Stimulated activated CD4-positive, alpha-beta T cell treated with anti-CD3 and anti-CD28 coated beads, Interleukin-12 subunit alpha, Interleukin-12 subunit beta, amount 100 ng/mL, for 24 hours (primary cell): ENCODE measurements around the gene CHAF1A.

ENCODE experiments used
- DNase-seq, 2 experiments: peaks; one replicate each; pipeline ENCODE4 v3.0.0-alpha.2; 2020; ENCODE audit warnings: low read depth in 2 of 2

CHAF1A gene, protein sequence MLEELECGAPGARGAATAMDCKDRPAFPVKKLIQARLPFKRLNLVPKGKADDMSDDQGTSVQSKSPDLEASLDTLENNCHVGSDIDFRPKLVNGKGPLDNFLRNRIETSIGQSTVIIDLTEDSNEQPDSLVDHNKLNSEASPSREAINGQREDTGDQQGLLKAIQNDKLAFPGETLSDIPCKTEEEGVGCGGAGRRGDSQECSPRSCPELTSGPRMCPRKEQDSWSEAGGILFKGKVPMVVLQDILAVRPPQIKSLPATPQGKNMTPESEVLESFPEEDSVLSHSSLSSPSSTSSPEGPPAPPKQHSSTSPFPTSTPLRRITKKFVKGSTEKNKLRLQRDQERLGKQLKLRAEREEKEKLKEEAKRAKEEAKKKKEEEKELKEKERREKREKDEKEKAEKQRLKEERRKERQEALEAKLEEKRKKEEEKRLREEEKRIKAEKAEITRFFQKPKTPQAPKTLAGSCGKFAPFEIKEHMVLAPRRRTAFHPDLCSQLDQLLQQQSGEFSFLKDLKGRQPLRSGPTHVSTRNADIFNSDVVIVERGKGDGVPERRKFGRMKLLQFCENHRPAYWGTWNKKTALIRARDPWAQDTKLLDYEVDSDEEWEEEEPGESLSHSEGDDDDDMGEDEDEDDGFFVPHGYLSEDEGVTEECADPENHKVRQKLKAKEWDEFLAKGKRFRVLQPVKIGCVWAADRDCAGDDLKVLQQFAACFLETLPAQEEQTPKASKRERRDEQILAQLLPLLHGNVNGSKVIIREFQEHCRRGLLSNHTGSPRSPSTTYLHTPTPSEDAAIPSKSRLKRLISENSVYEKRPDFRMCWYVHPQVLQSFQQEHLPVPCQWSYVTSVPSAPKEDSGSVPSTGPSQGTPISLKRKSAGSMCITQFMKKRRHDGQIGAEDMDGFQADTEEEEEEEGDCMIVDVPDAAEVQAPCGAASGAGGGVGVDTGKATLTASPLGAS

DNA sequence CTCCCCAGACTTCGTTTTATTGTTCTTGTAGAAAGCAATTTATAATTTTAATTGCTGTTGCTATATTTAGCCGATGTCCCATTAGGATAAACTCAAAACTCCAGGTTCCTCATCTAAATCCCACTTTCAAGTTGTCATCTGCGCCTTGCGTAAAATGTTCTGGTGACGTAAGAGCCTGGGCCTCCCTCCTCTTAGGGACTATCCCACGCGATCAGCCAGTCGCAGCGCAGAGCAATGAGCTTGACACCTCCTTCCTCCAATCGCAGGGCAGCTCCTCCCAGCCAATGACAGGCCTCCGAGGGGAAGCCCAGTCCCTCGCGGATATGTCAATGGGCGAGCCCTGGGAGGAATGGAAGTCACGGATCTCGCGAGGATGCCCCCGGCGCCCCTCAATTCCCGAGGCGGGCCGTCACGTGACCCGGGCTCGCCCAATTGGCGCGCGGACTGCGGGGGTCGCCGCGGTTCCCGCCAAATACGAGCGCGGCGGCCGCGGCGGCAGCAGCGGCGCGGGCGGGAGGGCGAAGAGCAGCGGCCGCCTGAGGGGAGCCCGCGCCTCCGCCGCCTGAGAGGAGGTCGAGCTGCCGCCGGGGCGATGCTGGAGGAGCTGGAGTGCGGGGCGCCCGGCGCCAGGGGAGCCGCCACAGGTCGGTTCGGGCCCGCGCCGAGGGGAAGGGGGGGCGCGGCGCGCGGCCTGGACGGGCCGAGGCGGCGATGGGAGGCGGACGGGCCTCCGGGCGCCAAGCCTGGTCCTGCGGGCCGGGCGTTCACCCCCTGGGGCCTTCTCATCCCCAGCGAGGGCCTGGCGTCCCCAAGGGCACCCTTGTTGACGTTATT, at the start of gene CHAF1A:
CHAF1A (plus strand) TSS at position 470 of the 834 bp plus-strand sequence; CDS start at position 593, 123 bp downstream.
- DNase-seq: peak; percentile 96 to 99

DNA sequence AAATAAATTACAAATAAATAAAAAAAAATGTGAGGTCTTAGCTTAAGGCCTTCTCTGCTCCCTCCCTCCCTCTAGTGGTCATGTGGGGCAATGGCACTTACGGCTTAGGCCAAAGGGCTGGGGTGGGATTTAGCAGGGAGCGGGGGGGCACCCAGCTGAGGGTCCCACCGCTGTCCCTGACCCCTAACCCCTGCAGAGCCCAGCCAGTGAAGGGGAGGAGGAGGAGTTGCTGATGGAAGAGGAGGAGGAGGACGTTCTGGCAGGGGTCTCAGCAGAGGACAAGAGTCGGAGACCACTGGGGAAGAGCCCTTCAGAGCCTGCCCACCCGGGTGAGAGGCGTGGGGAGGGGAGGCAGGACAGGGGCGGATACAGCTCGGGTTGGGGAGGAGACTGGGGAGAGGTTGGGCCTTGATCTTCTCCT, 49.7 kb upstream of the CHAF1A start:
- peak in 1 of 2 experiments; percentile 31 for DNase-seq

DNA sequence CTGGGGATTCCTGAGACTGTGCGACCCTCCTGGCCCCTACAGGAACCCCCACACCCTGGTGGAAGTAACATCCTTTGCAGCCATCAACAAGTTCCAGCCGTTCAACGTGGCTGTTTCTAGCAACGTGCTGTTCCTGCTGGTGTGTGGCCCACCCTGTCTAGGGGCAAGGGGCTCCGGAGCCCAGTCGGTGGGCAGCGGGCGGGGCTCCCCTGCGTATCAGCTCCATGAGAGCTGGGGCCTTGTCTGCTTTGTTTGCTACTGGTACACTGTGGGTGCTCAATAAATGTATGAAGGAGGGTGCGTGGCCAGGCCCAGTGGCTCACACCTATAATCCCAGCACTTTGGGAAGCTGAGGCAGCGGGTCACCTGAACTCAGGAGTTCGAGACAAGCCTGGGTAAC, 48.2 kb upstream of the CHAF1A start:
- no peak for DNase-seq

DNA sequence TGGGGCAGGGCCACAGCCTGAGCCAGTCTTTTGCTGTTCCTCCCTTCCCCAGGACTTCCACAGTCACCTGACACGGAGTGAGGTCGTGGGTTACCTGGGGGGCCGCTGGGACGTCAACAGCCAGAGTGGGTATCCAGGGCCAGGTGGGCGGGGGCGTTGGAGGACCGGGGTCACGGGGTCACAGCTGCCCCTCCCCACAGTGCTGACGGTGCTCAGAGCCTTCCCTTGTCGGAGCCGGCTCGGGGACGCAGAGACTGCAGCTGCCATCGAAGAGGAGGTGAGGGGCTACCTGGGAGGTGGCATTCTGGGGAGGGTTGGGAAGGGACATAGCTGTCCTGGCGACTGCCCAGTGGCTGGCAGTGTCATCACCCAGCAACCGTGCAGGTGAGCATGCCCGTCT, 47.5 kb upstream of the CHAF1A start:
- DNase-seq: no peak

DNA sequence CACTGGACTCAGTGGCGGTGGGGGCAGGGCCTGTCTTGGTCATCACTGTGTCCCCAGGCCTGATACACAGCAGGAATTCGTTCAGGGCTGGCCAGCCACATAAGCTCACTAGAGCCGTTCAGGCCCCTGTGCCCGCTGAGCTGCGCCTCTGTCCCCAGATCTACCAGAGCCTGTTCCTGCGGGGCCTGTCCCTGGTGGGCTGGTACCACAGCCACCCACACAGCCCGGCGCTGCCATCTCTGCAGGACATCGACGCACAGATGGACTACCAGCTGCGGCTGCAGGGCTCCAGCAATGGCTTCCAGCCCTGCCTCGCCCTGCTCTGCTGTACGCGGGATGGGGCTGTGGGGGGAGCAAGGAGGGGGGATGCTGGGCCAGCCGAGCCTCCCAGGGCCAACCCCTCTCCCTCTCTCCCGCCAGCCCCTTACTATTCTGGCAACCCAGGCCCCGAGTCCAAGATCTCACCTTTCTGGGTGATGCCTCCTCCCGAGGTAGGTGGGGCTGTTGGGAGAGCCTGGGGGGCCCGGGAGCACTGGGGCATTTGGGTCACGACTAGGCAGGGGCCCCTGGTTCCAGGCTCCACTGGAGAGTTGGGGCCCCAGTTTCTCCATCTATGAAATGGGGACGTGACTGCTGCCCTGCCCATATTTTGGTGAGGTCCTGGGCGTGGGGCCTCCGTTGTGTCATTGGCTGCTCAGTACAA, 45.2 kb upstream of the CHAF1A start:
- no peak for DNase-seq

DNA sequence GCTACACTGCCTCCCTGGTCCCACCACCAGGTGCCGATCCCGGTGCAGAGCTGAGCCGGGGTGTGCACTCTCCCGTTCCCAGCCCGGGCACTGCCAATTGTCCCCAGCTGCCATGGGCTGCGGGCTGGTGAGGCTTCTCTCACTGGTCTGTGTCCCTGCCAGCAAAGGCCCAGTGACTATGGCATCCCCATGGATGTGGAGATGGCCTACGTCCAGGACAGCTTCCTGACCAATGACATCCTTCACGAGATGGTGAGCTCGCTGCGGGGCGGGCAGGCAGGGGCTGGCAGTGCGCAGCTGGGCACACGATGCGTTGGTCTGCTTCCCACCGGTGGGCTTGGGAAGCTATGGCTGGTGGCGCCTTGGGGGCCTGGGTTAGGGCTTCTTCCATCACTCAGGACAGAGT, 44.5 kb upstream of the CHAF1A start:
- DNase-seq: no peak

DNA sequence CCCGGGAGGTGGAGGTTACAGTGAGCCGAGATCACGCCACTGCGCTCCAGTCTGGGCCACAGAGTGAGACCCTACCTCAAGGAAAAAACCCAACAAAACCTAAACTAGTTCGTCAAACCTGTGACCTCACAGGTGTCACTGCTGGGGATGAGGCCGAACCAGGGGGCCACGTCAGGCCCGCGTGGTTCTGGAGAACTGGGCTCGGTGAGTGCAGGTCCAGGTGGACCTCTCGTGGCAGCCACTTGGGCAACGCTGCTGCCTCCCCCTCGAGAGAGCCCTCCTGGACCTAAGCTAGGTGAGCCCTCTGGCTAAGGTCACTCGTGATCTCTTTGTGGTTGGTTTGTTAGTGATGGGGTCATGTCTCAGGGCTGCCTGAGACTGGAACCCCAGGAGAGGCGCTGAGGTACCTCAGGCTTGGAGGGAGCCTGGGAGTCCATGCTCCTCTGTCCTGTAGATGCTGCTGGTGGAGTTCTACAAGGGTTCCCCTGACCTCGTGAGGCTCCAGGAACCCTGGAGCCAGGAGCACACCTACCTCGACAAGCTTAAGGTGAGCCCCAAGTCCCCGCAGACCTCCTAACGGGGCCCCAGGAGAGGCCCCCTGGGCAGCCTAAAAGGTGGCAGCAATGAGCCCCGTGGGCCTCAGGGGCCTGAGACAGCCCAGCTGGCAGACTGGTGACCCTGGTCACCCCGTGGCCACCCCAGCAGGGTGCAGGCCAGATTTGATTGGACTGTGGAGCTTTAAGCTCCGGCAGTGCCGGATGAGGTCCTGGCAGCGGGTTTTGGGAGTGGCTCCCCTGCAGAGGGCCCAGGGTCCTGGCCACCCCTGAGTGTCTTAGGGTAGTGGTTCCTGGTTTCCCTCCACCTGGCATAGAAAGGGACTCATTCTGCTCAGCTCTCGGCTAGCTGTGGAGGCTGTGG, 43.5 kb upstream of the CHAF1A start:
- no peak for DNase-seq

DNA sequence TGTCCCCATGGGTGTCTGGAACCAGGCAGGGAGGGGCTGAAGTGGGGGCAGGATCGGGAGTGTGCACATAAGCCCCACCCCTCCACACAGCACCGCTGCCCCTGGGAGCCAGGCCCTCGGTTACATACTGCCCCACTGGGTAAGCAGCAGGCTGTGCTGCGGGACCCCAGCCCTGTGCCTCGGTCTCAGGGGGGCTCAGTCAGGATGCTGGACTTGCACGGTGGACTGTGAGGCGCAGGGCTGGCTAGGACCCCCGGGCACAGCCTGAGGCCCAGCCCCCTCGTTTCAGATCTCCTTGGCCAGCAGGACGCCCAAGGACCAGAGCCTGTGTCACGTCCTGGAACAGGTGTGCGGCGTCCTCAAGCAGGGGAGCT, 42.8 kb upstream of the CHAF1A start:
- no peak for DNase-seq

DNA sequence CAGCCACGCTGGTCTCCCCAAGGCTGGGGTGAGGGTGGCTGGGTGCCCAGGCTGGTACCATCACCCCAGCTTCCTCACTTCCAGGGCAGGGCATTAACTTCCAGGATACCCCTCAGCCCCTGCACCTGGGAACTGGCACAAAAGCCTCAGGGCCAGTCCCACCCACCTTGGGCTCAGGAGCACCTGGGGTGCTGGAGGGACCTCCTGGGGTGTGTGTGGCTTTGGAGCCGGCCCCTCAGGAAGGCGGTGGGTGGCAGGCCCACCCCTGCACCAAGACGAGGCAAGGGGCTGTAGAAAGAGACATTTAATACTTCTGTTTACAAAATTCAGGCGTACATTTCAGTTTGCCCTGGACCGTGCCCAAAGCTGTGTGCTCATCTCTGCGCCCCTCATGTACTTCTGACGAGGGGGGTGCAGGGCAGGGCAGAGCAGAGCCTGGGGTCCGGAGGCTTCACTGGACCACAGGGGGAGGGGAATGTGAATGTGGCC, 42.3 kb upstream of the CHAF1A start:
- DNase-seq: no peak

DNA sequence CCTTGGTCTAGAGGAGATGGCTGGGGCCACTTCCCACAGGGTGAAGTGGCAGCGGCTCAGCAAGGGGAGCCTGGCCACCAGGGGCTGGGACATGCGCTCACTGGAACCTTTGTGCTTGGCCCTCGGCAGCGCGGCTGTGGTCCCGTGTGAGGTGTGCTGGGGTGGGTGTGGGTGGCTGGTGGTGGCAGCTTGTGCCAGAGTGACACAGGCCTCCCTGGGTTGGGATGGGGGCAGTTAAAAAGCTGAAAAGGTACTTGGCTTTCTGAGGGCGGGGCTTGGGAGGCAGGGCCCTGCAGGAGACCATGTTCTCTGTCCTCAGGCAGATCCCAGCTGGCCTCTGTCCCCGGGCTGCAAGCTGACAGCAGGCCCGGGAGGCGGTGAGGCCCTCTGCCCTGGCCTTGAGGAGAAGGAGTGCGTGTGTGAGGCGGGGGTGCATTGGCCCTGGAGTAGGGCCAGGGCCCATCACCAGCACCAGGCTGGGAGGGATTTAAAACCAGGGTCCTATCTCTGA, 41.7 kb upstream of the CHAF1A start:
- DNase-seq: no peak

DNA sequence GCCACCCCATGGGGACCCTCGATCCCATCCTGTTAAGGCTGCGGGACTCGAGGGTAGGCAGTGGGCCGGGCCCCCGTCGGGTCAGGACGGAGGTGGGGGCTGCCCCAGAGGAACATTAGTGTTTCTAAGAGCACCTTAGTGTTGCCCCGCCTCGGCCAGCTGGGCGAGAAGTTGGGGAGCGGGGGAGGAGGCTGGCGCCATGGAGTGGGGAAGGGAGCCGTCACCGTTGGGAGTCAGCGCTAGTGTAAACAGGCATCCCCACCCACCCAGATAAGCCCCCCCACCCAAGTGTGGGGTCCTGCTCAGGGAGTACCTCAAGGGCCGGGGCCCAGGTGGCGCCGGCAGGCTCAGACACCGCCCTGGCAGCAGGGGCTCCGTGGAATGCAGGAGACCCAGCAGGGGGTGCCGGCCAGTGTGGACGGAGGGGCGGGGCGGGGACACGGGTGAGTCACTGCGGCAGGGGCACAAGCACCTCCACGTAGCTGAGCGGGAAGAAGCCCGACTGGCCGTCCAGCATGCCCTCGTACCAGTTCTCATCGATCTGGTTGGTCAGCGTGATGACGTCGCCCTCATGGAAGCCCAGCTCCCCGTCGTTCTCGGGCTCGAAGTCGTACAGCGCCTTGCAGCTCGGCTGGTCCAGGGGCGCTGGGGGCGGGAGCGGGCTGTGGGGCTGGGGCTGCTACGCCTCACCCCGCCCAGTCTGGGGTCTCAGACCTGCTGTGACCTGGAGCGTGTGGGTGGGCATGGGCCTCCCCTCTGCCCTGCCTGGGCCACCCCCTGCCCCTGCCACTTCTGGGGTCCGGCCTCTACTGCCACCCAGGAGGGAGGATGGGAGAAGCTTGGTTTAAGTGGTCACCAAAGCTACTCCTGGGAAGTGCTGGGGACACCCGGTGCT, 41.0 kb upstream of the CHAF1A start:
- no peak for DNase-seq

DNA sequence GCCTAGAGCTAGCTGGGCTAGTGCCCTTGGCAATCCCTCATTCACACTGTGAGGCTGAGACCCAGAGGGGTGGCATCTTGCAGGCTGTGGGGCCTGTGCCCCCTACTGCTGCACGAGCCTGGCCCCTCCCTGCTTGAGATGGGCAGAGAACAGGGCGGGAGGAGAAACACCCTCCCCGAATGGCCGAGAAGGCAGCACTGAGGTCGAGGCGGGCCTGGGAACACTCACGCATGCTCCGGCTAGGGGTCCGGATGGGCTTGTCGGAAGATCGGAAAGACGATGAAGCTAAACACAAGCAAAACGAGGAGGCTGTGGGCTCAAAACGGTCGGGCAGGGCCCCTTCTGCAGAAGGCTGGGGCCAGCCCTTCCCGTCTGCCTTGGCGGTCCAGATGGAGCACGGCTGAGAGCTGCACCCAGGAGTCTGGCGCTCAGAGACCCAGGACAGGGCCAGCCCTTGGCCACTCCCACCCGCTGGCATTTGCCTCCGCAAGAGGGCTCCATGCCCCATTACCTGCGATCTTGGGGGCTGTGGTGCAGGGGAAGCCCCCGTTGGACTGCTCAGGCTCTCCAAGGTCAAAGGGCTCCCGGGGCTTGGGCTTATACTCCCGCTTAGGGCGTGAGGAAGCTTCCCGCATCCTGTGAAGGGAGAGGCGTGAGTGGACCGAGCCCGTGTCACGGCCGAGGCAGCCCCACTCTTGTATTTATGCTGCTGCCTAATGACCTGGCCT, 40.2 kb upstream of the CHAF1A start:
- no peak for DNase-seq

DNA sequence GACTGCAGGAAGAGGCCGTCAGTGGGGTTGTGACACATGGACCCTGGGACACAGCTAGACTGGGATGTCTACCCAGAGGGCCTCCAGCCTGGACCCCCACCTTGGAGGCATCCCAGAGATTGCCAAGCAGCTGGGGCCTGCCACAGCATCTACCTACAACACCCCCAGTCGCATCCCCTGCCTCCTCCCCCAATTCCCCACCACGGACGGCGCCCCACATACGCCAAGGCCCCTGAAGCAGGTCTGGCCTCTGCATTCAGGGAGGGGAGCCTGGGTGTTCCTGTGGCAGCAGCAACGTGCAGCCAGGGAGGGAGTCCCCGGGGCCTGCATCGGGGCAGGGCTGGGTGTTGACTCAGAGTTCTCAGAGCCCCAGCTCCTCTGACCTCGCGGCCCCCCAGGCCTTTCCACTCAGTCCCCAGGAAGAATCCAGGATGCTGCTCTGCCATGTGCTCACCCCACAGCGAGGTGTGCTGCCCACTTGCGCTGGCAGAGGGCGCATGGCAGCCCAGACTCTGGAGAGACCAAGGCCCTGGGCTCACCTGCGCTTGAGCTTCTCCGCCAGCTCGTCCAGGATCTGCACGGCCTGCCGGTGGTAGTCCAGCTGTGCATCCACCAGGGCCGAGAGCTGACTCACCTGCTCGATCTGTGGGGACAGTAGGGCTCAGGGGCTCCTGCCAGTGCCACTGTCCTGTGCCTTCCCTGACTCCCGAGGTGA, 39.5 kb upstream of the CHAF1A start:
- DNase-seq: no peak

DNA sequence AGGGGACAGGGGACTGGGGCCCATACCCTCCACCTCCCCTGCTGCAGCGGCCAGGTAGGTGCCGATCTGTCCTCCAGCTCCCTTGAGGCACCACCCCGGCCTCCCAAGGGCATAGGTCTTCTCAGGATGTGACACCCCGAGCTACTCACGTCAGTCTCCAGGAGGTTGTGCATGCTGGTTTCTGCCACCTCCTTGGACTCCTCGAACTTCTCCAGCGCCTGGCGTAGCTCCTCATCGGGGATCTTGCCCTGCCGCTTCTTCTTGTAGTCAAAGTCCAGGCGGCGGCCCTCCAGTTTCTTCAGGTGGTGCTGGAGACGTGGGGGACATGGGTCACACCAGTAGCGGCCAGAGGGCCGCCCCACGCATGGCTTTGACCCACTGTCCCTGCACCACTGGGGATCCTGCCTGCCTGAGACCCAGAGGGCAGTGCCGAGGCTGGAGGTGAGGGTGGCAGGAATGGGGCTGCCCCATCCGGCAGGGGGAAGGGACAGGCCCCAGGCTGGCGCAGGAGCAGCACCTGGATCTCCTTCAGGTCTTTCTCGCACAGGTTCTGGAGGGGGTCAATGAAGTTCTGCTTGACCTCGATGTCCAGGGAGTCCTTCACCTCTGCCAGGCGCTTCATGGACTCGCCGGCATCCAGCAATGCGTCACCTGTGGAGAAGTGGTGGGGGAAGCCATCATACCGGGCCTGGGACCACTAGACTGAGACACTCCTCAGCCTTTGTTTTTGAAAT, 38.7 kb upstream of the CHAF1A start:
- DNase-seq: no peak

DNA sequence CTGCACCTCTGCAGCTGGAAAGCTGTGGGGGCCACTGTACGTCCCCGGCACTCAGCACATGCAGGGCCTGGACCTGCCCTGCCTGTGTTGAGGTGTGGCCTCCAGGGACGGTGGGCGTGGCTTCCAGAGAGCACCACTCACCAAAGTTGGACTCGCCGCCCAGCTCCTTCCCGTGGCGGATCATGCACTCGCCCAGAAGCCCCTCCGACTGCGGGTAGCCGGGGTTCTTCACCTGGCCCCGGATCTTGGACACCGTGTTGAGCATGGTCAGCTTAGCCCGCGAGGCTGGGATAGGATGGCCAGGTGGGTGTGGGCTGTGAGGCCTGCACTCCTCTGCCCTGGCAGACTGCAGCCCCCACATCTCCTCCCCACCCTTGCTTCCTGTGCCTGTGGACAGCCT, 37.1 kb upstream of the CHAF1A start:
- DNase-seq: no peak

DNA sequence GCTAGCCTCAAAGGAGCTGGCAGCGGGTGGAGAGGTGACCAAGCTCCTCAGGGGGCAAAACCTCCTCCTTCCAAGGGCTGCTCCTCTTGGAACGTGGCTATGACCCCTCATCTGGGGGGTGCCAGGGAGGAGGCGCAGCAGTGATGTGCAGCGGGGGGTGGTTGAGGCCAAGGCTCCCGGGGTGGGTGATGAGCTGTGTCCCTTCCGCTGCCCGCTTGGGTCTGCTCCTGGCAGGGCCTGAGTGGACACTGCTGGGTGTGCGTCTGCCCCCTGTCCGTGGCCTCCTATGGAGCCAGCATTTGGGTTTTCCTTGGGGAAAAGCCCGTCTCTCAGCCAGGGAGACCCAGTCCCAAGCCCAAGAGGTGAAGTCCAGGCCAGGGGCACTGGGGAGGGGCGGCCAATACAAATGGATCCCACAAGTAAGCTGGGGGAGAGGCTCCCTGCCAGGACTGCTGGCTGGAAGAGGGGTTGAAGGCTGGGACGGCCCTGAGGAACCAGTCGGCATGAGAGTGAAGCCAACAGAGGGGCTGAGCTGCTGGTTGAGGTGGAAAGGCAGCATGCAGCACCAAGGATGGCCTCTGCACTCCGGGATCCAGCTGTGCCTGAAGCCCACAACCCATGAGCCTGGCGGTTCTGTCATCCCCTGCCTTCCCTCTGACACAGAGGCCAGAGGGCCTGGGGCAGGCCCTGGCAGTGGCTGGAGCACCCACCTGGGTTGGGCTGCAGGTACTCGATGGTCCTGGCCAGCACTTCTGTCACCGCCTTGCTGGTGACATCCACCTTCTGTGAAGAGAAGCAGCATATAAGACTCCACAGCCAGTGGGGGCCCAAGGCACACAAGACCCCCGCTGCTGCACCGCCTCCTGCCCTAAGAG, 36.4 kb upstream of the CHAF1A start:
- DNase-seq: no peak
